Measurements from ENCODE around the gene SPTSSA. TPM values are rescaled to one million over a fixed set of nuclear protein-coding genes. Genes with fewer than 3 reads are reported as not detected.
"Not testable (repeated sequence)": the region's sequence is repeated elsewhere in the genome, so short reads cannot be mapped to it uniquely, and the experiment has no call there.

SPTSSA gene
- total RNA-seq, 1 donor from 2014 or later = 14.3 TPM

DNA sequence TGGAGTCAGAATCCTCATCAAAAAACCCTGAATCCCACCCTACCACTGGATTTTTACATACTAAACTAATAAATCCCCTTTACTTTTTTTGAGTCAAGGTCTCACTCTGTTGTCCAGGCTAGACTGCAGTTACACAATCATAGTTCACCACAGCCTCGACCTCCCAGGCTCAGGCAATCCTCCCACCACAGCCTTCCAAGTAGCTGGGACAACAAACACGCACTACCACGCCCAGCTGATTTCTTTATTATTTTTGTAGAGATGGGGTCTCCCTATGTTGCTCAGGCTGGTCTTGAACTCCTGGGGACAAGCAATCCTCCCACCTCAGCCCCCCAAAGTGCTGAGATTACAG is 24.3 kb downstream of the SPTSSA start:
- no peak for ATAC-seq (ENCODE audit: poor library complexity)
- DNase-seq = no peak
- intact Hi-C loops (cut with DNase I) = no loop called here

DNA sequence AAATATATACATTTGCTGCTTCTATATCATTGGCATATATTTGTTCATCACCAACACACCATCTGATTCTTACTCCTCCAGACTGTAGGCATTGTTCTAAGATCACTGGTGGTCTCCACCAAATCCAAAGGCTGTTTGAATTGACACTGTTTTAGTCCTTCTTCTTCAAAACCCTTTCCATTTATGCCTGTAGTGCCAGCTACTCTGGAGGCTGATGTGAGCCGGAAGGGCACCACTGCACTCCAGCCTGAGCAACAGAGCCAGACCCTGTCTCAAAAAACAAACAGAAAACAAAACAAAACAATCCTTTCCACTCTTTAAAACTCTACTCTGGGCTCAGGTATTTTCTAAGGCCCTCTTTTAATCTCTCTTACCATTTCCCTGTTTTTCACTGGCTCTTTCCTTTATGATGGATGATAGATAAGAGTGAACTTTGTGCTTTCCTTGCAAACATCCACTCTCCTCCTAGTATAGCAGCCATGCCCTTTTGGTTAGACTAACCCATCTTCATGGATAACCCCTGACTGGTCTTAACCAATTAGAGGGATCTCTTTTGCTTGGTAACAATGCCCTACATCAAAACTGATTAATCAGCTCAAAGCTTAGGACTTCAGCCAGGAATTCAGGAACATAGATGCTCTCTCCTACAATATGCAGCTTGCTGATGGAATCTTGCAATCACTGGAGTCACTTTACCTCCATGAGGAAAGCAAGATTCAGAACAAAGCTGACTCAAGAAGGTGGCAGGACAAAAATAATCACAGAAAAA is 24.9 kb downstream of the SPTSSA start:
- DNase-seq = no peak
- intact Hi-C loops (cut with DNase I) = no loop called here
- ATAC-seq (ENCODE audit: poor library complexity) = no peak

DNA sequence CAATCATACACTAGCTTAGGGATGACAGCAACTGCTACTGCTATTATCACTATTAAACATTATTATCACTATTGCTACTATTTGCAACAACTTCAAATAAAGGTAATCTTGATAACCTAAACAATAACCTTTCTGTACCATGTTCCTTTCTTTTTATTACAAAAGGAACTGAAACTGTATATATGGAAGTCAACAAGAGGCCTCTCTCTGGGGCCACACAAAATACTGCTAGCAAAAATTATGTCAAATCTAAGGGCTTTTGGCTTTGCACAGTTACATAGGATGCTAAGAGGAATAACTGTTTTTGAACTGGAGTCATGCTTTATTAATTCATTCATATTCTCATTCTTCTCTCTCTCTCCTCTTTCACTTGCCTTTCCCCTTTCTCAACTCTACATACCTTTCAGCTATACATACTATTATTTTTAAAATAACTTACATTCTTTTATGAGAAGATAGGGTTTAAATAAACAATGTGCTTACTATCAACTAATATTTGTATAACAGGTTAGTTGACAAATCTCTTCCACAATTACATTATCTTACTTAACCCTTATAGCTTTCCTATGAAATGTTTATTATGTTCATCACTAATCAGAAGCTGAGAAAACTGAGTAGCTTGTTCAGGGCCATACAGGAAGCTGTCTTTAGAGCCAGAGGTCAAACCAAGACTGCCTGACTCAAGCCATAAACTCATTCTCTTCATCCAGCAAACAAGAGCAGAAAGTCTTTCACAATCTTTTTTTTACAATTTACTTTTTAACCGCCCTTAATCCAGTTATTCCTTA is 25.7 kb downstream of the SPTSSA start:
- ATAC-seq (ENCODE audit: poor library complexity) = no peak
- intact Hi-C loops (cut with DNase I) = no loop called here
- no peak for DNase-seq

DNA sequence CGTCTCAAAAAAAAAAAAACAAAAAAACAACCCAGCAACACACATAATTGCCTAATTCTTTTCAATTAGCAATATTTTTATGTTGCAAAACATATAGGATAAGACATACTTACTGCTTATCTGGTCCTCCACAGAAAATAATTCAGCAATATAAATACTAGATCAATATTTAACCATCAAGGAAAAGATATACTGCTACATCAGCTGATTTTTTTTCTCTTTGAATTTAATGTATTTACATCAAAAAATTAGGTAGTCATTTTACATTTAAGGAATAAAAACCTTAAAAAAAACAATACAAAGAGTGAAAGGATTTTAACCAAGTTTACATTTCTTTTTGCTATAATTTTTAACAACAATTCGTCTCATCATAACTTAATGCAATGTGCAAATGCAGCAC is 28.1 kb downstream of the SPTSSA start:
- intact Hi-C loops (cut with DNase I) = no loop called here
- DNase-seq = no peak
- no peak for ATAC-seq (ENCODE audit: poor library complexity)

DNA sequence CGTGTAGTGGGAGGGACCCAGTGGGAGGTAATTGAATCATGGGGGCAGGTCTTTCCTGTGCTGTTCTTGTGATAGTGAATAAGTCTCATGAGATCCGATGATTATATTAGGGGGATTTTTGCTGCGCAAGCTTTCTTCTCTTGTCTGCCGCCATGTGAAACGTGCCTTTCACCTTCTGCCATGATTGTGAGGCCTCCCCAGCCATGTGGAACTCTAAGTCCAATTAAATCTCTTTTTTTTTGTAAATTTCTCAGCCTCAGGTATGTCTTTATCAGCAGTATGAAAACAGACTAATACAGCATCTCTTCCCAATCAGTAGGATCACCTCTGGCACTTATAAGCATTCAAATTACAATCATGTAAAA is 34.0 kb downstream of the SPTSSA start:
- ATAC-seq (ENCODE audit: poor library complexity); DNase-seq; intact Hi-C loops (cut with DNase I): not testable (repeated sequence)

DNA sequence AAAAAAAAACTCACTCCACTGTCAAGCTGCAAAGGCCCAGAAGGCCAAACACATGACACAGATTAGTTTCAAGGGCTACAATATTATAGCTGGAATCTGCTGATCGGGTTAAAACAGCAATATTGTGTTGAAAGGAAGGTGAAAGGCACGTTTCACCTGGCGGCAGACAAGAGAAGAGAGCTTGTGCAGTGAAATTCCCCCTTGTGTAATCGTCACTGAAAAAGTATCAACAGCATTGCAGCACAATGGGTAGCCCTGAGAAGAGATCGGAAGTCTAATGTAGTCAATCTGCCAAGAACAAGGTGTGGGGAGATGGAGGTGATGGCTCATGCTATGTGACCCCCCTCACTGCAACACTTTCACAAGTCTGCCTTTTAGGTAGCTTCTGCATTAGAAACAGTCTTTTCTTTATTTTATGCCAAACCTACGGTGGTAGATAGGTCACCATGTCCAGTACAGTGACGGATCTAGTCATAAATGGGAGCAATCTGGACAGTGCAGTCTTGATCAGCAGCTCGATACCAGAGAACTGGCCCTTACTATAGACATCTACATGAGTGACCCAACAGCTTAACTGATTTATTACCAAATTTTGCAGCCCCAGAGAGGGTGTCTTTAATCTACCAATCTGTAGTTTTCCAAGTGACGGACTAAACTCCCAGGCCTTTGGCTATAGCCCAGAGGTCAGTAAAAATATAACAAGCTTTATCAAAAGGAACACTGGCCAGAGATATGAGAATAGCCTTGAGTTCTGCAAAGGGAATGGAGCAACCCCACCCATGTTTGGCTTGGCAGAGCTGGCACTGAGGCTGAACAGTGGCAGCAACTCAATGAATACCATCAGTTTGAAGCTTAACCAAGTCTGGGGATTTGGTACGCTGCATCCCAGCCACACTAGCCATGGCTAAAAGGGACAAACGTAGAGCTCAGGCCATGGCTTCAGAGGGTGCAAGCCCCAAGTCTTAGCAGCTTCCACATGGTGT is 35.4 kb downstream of the SPTSSA start:
- intact Hi-C loops (cut with DNase I) = no loop called here
- ATAC-seq (ENCODE audit: poor library complexity) = no peak
- no peak for DNase-seq

DNA sequence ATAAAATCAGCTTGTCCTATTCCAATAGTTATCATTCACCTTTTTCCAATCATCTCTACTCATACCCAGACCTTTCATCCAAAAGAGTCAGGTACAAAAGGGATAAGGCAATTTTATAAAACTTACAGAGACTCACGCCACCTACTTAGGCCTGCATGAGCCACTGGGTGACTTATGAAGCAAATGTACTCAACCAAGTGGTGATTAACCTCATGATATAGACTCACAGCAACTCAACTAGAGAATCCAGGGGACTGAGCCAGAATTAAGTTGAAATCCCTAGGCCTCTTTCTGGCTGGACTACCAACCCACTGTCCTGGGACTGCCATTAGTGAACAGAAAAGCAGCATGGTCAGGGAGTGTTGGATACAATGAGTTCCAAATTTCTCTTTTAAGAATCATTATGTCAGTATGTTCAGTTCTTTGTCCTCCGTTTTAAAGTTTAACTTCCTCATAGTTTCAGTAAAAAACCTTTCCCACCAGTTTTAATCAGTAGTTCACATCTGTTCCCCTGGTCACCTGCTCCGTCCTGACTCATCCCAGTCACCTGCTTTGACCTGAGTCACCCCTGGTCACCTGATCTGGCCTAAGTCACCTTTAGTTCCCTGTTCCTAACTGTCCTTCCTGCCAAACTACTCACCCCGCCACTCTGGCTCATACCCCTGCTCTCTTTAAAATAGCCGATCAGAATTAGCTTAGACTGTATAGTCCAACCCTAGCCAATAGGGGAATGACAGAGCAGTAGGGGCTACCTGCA is 36.8 kb downstream of the SPTSSA start:
- no peak for ATAC-seq (ENCODE audit: poor library complexity)
- DNase-seq = no peak
- intact Hi-C loops (cut with DNase I) = no loop called here

DNA sequence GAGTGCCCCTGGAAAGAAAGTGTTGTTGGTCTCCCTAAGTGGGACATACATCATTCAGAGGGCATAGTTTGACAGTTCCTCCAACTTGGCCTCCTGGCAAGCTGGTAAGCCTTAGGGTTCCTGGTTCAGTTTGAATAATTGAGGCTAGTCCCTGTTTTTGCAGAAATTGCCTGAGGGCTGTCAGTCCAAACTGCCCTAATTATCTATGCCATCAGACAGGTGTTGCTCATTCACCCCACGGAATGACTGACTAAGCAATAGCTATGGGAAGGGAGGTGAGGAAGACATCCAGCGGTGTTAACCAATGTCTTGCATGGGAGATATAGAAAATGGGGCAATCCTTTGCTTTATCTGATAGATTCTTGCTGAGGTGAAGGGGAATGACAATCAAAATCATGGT is 37.6 kb downstream of the SPTSSA start:
- DNase-seq = no peak
- intact Hi-C loops (cut with DNase I) = no loop called here
- no peak for ATAC-seq (ENCODE audit: poor library complexity)

DNA sequence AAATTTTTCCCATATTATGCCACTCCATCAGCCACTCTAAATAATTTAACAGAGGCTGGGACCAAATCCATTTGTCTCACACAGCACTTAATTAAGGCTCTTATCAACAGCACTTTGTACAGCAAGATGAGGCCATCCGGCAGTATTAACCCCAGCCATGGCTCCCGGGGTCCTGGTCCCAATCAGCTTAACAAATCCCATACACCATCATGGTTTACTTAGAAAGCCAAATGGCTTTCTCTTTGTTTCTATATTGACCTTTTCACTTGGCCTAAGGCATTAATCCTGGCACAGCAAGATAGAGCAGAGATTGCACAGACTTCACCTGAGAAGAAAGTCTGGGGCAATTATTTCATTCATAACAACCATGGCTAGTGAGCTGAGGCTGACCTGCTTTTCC is 38.6 kb downstream of the SPTSSA start:
- intact Hi-C loops (cut with DNase I) = no loop called here
- ATAC-seq (ENCODE audit: poor library complexity) = no peak
- DNase-seq = no peak

DNA sequence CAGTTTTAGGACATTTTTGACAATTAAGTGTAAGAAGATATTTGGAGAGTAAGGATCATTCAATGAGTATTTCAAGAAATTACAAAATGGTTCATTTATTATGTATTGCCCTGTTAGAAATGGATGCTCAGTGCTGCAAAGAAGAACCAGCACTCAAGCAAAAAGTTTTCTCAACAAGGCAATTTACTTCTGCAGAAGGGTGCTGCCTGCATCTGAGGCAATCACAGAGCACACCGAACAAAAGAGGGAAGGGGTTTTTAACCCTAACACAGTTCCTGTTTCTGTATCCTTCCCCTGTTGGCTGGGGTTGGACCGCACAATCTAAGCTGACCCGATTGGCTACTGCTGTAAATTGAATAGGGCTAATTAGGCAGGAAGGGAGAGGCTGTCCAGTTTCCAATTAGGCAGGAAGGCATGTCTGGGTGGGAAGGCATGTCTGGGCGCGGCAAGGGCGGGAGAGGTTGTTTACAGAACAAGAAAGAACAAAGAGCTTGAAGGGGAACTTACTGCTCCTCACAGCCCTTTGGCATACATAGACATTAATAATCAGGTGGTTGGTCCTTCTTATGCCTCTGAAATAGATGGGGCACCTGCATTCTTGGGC is 41.4 kb downstream of the SPTSSA start:
- ATAC-seq (ENCODE audit: poor library complexity) (no peak), DNase-seq (no peak)
- intact Hi-C loops (cut with DNase I) = no loop called here

DNA sequence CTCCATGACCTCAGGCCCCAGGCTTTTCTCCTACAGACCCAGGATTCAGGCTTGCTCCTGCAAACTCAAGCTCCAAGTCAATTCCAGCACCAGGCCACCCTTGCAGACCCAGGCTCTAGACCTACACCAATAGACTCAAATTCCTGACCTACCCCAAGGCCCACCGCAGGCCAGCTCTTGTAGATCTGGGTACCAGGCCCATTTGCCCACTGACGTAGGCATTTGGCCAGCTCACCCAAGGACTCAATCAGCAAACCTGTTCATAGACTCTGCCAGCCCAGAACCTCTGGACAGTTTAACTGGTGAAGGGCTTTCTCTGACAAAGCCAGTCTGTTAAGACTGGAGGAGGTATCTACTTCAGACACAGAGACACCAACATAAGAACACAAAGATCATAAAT is 52.3 kb downstream of the SPTSSA start:
- intact Hi-C loops (cut with DNase I) = no loop called here

DNA sequence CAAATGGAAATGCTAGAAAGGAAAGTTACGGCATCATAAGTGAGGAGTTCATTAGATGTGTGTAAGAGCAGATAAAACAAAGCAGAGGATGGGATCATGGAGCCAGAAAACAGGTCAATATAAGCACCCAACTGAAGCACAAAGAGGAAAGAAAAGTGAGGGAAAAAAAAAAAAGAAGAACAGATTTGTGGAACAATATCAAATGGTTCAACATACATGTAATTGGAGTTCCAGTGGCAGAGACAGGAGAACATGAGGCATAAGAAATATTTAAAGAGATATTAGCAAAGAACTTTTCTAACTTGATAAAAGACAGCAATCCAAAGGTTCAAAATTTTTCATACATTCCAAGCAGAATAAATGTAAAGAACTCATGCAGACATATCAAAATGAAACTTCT is 54.1 kb downstream of the SPTSSA start:
- ATAC-seq (ENCODE audit: poor library complexity) (no peak), DNase-seq (no peak)
- intact Hi-C loops (cut with DNase I) = no loop called here

More for the DNA sequence above, 52.3 kb downstream of the SPTSSA start:
- ATAC-seq (ENCODE audit: poor library complexity) (no peak), DNase-seq (no peak)

DNA sequence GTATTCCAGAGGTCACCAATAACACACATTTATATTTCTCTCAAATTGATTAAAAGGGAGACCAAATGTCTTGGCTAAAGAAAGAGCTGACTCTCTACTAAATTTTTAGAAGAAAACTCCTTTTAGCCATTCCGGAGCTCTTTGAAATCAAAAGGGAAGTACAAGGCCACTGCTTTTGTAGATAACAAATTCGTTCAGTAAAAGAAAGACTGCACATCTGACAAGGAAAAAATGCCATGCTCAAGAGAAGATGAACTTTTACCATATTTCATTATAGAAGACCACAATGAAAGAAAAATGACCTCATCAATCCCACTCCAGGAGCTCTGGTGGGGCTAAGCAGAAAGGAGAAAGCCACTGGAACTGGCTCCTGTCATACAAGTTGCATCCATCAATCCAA is 57.6 kb downstream of the SPTSSA start:
- DNase-seq (no peak), ATAC-seq (ENCODE audit: poor library complexity) (no peak)
- intact Hi-C loops (cut with DNase I) = no loop called here

DNA sequence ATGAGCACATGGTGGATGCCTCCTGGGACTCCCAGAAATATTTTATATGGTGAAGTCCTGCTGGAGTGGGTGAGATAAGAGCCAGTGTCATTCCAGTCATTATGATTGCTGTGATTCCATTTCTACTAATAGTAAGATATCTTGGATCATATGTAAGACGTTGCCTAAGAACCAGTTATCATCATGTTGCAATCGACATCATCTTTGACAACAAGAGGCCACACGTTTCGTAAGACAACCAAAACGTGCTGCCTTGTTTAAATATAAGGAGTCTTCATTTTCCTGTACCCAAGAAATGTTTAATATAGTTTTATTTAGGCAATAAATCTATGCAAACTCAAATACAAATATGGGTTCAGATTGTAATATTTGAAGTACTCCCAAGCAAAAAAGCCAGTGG is 58.4 kb downstream of the SPTSSA start:
- intact Hi-C loops (cut with DNase I) = no loop called here
- DNase-seq = no peak
- no peak for ATAC-seq (ENCODE audit: poor library complexity)

DNA sequence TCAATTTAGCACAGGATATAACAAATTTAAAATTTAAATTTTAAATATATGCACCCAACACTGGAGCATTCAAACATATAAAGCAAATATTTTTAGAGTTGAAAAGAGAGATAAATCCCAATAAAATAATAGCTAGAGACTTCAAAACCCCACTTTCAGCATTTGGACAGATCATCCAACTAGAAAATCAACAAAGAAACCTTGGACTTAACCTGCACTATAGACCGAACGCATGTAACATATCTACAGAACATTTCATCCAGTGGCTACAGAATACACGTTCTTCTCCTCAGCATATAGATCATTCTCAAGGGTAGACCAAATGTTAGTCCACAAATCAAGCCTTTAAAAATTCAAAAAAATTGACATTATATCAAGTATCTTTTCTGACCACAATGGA is 64.0 kb downstream of the SPTSSA start:
- DNase-seq (no peak), ATAC-seq (ENCODE audit: poor library complexity) (no peak)
- intact Hi-C loops (cut with DNase I) = no loop called here

DNA sequence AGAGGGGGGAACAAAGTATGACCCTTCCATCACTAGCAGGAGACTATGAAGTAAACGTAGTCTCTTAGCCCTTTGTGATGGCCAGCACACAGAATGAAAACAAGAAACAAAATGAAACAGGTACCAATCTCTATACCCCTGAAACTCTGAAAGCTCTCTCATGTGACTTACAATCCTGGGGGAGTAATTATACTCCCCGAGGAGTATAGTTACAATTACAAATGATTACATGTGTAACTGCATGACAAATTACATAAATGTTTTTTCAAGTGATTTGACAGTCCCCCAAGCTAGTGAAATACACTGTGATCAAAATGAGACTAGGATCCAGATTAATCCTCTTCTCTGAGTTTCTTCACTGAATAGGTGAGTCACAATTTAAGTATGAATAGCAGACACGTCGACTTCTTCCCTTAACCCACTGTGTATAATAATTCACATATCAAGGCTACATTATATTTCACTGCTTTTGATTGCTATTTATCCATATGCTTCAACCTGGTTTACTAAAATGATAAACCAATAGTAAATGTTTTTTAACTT is 74.0 kb downstream of the SPTSSA start:
- ATAC-seq (ENCODE audit: poor library complexity) = no peak
- DNase-seq = no peak
- intact Hi-C loops (cut with DNase I) = no loop called here

DNA sequence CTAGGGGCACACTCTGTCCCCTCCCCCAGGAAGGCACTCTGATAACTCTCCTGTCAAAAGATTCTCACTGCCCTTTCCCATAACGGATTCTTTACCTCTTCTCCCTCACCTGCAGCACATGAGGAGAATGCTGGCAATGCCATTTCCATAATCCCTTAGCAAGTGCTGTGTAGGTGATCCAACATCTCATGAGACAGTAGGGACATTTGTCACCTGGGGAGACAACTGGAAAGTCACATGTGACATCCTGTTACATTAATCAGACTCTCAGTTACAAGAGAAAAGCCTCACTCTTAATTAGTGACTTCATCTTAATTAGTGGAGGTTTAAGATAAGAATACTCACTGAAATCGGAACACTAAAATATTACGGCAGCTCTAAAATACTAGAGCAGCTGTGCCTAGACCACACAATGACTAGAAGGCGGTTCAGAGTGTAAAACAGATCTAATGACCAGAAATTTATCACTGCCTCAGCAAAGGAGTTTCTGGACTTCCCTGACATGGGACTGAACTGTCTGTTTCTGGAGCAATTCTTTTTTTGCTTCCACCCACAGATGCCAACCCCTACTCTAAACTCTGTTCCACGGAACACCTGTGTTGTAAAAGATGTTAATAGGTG is 75.1 kb downstream of the SPTSSA start:
- no peak for DNase-seq
- intact Hi-C loops (cut with DNase I) = no loop called here
- no peak for ATAC-seq (ENCODE audit: poor library complexity)

DNA sequence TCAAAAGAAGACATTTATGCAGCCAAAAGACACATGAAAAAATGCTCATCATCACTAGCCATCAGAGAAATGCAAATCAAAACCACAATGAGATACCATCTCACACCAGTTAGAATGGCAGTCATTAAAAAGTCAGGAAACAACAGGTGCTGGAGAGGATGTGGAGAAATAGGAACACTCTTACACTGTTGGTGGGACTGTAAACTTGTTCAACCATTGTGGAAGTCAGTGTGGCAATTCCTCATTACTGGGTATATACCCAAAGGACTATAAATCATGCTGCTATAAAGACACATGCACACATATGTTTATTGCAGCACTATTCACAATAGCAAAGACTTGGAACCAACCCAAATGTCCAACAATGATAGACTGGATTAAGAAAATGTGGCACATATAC is 76.2 kb downstream of the SPTSSA start:
- intact Hi-C loops (cut with DNase I); ATAC-seq (ENCODE audit: poor library complexity); DNase-seq: not testable (repeated sequence)
